Measurements from ENCODE around the gene KRT9.

KRT9 gene

GRCh38 chr17:41578538-41578937 lies 6.7 kb upstream of the KRT9 start:
- no peak for DNase-seq

GRCh38 chr17:41576740-41577139 lies 4.9 kb upstream of the KRT9 start:
- DNase-seq, result peak; percentile 68

GRCh38 chr17:41575336-41575735 lies 3.5 kb upstream of the KRT9 start:
- no peak for DNase-seq

GRCh38 chr17:41567317-41567716 lies 4.5 kb downstream of the KRT9 start:
- no peak for DNase-seq

- DNase-seq, result no peak
Measured at GRCh38 chr17:41565338-41565737, 6.5 kb downstream of the KRT9 start.

DNA sequence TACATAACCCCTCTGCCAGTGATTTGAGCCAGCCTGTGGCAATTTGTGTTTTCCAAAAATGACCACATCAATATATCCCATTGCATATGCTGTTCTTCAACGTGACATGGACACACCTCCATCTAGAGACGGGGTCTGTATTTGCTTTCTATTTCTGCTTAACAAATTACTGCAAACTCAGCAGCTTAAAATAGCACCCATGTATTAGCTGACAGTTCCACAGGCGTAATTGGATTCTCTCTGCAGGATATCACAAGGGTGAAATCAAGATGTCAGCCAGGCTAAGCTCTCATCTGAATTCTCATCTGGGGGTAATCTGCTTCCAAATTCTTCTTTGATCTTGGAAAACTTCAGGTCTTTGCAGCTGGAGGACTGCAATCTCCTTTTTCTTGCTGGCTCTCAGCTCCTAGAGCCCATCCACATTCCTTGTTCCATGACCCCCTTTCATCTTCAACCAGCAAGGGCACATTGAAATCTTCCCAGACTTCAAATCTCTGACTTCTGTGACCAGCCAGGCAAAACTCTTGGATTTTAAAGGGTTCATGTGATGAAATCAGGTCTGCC lies 8.2 kb downstream of the KRT9 start:
- DNase-seq, result peak; percentile 34

GRCh38 chr17:41561554-41561953 lies 10.3 kb downstream of the KRT9 start:
- peak; percentile 37 for DNase-seq

DNA sequence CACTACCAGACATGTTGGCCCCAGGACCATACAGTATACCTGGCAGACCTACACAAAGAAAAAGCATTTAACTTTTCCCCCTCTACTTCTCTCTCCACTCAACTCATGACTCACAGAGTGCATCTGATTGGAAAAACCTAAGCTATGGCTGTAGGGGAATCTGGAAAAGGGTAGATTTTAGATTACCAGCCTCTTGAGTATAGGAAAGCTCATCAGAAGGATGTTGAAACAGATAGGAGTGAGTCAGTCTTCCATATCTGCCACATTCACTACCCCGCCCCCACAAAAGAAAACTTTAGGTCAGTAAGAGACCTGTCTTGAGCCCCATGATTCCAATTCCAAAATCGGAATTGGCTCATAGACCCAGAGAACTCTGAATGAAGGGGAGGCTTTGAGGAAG lies 12.3 kb downstream of the KRT9 start:
- no peak for DNase-seq

- DNase-seq, result no peak
Measured at GRCh38 chr17:41556931-41557330, 14.9 kb downstream of the KRT9 start.

- DNase-seq, result no peak
Measured at GRCh38 chr17:41556306-41556705, 15.6 kb downstream of the KRT9 start.

GRCh38 chr17:41555105-41555887 lies 16.6 kb downstream of the KRT9 start:
- DNase-seq, result no peak

- DNase-seq, result no peak
Measured at GRCh38 chr17:41553987-41554680, 17.7 kb downstream of the KRT9 start.

DNA sequence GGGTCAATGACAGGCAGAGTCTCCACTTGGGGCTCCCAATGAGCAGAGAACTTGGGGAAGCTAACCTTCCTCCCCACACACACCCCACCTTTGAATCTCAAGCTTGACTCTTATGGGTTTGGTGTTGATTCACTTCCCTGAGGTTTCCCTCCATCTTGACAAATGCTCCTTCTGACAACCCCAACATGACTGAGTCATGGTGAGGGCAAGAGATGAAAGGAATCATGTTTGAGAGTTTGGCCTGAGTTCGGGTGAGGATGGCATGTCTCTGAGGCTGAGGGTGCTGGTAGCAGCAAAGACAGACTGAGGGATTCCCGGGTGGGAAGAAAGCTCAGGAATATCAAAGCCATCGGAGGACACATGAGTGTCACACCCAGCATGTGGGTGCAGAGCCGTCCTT lies 18.7 kb downstream of the KRT9 start:
- DNase-seq, result no peak

DNA sequence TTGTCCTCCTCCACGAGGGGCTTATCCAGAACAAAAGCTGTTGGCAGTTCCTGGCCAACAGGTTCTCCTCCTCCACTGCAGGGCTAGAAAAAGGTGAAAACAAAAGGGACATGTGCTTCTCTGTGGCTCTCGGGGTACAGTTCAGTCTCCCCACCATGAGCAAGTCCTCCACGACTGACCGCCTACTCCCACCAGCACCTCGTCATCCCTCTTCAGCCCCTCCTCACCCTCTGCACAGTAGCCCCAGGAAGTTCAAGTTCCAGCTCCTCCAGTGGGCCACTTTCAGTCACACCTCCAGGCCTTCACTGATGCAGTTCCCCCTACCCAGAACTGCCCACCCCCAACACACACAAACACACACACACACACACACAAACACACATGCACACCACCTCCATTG lies 19.4 kb downstream of the KRT9 start:
- DNase-seq, result no peak

- no peak for DNase-seq
Measured at GRCh38 chr17:41551365-41551764, 20.5 kb downstream of the KRT9 start.

DNA sequence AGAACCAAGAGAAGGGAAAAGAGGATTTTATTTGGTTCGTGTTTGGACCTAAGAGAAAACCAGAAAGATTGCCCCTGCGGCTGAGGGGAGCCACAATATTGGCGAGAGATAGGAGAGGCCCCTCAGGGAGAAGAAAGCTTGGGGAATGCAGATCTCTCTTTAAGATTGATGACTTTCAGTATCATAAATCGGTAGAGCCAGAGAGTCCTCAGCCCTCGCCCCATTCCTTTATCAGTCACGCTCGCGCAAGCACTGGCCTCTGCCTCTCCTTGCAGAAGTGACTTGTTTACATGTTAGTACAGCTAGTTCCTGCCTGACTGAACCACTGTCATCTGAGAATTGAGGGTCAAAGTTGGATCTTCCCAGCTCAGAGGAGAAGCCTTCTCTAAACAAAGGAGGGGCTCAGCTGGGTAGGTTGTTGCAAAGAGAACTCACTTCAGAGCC lies 22.2 kb downstream of the KRT9 start:
- no peak for DNase-seq

DNA sequence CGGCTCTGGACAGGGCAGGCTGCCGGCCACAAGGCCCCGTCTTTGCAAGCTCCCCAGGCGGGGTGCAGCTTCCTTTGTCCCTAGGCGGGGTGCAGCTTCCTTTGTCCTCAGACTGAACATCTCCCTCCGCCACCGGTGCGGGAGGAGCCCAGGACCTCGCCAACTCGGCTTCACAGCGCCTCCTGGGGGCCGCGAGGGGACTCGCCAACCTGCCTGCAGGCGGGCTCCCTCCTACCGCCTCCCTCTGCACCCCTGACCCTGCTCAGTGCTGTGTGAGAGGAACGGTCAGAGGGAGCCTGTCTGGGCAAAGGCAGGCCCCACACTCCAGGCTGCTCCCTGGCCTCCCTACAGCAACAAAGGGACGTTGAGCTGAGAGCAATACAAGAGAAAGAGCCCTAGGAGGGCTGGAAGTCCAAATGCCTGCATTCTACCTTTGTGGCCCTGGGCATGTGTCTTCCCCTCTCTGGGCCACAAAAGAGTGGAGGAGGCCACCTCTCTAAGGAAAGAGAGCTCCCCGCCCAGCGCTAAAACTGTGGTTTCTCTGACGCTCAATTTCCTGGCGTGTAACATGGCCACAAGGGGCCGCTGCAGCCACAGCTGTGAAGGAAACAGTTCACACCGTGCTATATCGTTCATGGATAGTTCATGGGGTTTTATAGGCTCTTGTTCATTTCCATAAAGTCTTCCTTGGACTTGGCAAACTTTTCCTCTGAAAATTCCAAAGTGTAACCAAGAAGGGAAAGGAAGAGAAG lies 22.8 kb downstream of the KRT9 start:
- DNase-seq, result peak; percentile 84

GRCh38 chr17:41547921-41548843 lies 23.7 kb downstream of the KRT9 start:
- peak; percentile 38 for DNase-seq

- DNase-seq, result peak; percentile 45
Measured at GRCh38 chr17:41547378-41547841, 24.4 kb downstream of the KRT9 start.

DNA sequence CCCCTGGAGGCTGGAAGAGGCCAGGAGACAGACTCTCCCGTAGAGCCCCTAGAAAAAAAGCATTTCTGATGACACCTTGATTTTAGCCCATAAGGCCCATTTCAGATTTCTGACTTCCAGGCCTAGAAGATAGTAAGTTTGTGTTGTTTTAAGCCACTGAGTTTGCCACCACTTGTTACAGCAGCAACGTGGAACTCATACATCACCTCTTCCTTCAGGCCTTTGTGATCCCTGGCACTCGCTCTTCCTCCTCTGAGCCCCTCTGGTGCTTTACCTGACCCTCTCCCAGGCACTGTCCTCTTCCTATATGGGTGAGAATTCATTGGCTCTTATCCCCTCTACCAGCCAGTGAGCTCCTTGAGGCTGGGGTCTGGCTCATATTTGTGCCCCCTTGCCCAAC lies 25.0 kb downstream of the KRT9 start:
- DNase-seq, result no peak

- no peak for DNase-seq
Measured at GRCh38 chr17:41545829-41546410, 25.9 kb downstream of the KRT9 start.

DNA sequence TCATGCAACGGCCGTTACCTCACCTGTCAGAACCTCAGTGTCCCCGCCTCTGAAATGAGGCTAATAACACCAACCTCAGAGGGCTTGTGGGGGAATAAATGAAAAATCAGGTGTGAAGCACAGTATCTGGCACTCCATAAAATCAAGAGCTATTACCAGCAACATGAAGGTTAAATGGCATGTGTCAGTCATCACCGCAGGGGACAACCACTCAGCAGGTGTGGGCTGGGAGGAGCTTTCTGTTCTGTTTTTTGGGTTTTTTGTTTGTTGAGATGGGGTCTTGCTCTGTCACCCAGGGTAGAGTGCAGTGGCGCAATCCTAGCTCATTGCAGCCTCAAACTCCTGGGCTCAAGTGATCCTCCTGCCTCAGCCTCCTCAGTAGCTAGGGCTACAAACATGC lies 26.9 kb downstream of the KRT9 start:
- no peak for DNase-seq
